Skeletal muscle tissue (tissue), 4 donors: ENCODE data around the gene TMEM270. TPM values are rescaled to one million over a fixed set of nuclear protein-coding genes. Genes with fewer than 3 reads are reported as not detected.
"Not testable (repeated sequence)": the region's sequence is repeated elsewhere in the genome, so short reads cannot be mapped to it uniquely, and the experiment has no call there.

Experiments used
- H3K27ac ChIP-seq: one replicate; pipeline ENCODE4 v1.7.0; 2013; ENCODE audit warnings: mild to moderate bottlenecking, low read depth, low read length, inconsistent platforms
- H3K27me3 ChIP-seq, 3 donors: one replicate each; pipeline ENCODE4 v1.7.0; 2013; ENCODE audit warnings: low read length in 3 of 3; ENCODE audit not compliant: control insufficient read depth in 3 of 3, insufficient read depth in 3 of 3
- H3K36me3 ChIP-seq, 3 donors: one replicate each; pipeline ENCODE4 v1.7.0; 2013; ENCODE audit warnings: low read length in 3 of 3; ENCODE audit not compliant: control insufficient read depth in 3 of 3, insufficient read depth in 3 of 3
- H3K4me1 ChIP-seq, 3 donors: one replicate each; pipeline ENCODE4 v1.7.0; 2013; ENCODE audit warnings: low read length in 3 of 3, mild to moderate bottlenecking in 3 of 3; ENCODE audit not compliant: control insufficient read depth in 3 of 3, insufficient read depth in 3 of 3
- H3K4me3 ChIP-seq, 3 donors: one replicate each; pipeline ENCODE4 v1.7.0; 2013; ENCODE audit warnings: low read length in 3 of 3
- H3K9ac ChIP-seq, 3 donors: one replicate each; pipeline ENCODE4 v1.7.0; 2013; ENCODE audit warnings: low read length in 3 of 3, mild to moderate bottlenecking in 3 of 3, moderate library complexity in 2 of 3, low read depth in 1 of 3
- H3K9me3 ChIP-seq, 3 donors: one replicate each; pipeline ENCODE4 v1.7.0; 2013; ENCODE audit warnings: low read length in 3 of 3; ENCODE audit not compliant: control insufficient read depth in 3 of 3
- total RNA-seq: library from RNA; depleted of rRNA; stranded (reverse); fragments of >200 nt; gene quantifications from one replicate; pipeline ENCODE4 v1.2.3, GENCODE V29; 2014
- donor health status: Osteomylitis.

TMEM270 gene
- total RNA-seq, 1 donor from 2014 or later = not detected

- no peak overlapping the region for H3K9ac ChIP-seq
- H3K27ac ChIP-seq = no peak overlapping the region
- peaks cover 0 to 25% (median 11%) of the 10 kb centered on the region in 3 donors for H3K27me3 ChIP-seq
- H3K4me3 ChIP-seq = no peak overlapping the region
- no peaks in the 10 kb centered on the region for H3K9me3 ChIP-seq
- peaks cover 11% of the 10 kb centered on the region in 3 donors for H3K4me1 ChIP-seq
- H3K36me3 ChIP-seq = no peaks in the 10 kb centered on the region
These were observed 28.9 kb upstream of the TMEM270 start for GRCh38 chr7:73831834-73832651.

GRCh38 chr7:73832806-73833205, 28.2 kb upstream of the TMEM270 start:
- no peak overlapping the region for H3K27ac ChIP-seq
- H3K9ac ChIP-seq = no peak overlapping the region
- no peaks in the 10 kb centered on the region for H3K36me3 ChIP-seq
- H3K4me3 ChIP-seq = no peak overlapping the region
- H3K9me3 ChIP-seq = no peaks in the 10 kb centered on the region
- H3K27me3 ChIP-seq = peaks cover 0 to 25% (median 11%) of the 10 kb centered on the region in 3 donors
- H3K4me1 ChIP-seq = peaks cover 5 to 6% (median 5%) of the 10 kb centered on the region in 3 donors

- Histone ChIP-seq H3K9ac (no peak overlapping the region), H3K4me1 (peaks cover 0 to 2% (median under 1%) of the 10 kb centered on the region in 3 donors), H3K27me3 (peaks cover 0 to 25% (median 11%) of the 10 kb centered on the region in 3 donors), H3K9me3 (no peaks in the 10 kb centered on the region), H3K4me3 (no peak overlapping the region), H3K36me3 (no peaks in the 10 kb centered on the region), H3K27ac (no peak overlapping the region)
These were observed 27.6 kb upstream of the TMEM270 start for GRCh38 chr7:73833251-73833919.

- Histone ChIP-seq H3K4me3 (no peak overlapping the region), H3K36me3 (no peaks in the 10 kb centered on the region), H3K27me3 (peaks cover 0 to 23% (median 11%) of the 10 kb centered on the region in 3 donors), H3K9me3 (no peaks in the 10 kb centered on the region), H3K9ac (no peak overlapping the region), H3K4me1 (peaks cover 0 to 2% (median 0%) of the 10 kb centered on the region in 3 donors), H3K27ac (no peak overlapping the region)
These were observed 26.2 kb upstream of the TMEM270 start for GRCh38 chr7:73834626-73835191.

GRCh38 chr7:73837167-73837566, 23.8 kb upstream of the TMEM270 start:
- H3K36me3 ChIP-seq, H3K9ac ChIP-seq, H3K27ac ChIP-seq, H3K27me3 ChIP-seq, H3K4me1 ChIP-seq, H3K4me3 ChIP-seq, H3K9me3 ChIP-seq: not testable (repeated sequence)

GRCh38 chr7:73838642-73839041, 22.3 kb upstream of the TMEM270 start:
- no peaks in the 10 kb centered on the region for H3K36me3 ChIP-seq
- H3K27ac ChIP-seq = no peak overlapping the region

GRCh38 chr7:73839290-73839689, 21.7 kb upstream of the TMEM270 start:
- Histone ChIP-seq H3K27ac (no peak overlapping the region), H3K4me1 (peaks cover 5 to 10% (median 6%) of the 10 kb centered on the region in 3 donors), H3K9ac (no peak overlapping the region), H3K36me3 (no peaks in the 10 kb centered on the region), H3K4me3 (no peak overlapping the region), H3K27me3 (no peaks in the 10 kb centered on the region), H3K9me3 (no peaks in the 10 kb centered on the region)

More at GRCh38 chr7:73838642-73839041, 22.3 kb upstream of the TMEM270 start:
- H3K9me3 ChIP-seq = no peaks in the 10 kb centered on the region
- no peak overlapping the region for H3K9ac ChIP-seq
- H3K4me3 ChIP-seq = no peak overlapping the region
- H3K27me3 ChIP-seq = no peaks in the 10 kb centered on the region
- peaks cover 5 to 10% (median 6%) of the 10 kb centered on the region in 3 donors for H3K4me1 ChIP-seq

GRCh38 chr7:73839743-73840714, 20.9 kb upstream of the TMEM270 start:
- Histone ChIP-seq H3K4me1 (peaks cover 5 to 10% (median 6%) of the 10 kb centered on the region in 3 donors), H3K9me3 (no peaks in the 10 kb centered on the region), H3K9ac (no peak overlapping the region), H3K4me3 (no peak overlapping the region), H3K27me3 (no peaks in the 10 kb centered on the region), H3K27ac (no peak overlapping the region), H3K36me3 (no peaks in the 10 kb centered on the region)

- H3K4me3 ChIP-seq = no peak overlapping the region
- H3K27ac ChIP-seq = no peak overlapping the region
- H3K36me3 ChIP-seq = no peaks in the 10 kb centered on the region
- no peaks in the 10 kb centered on the region for H3K9me3 ChIP-seq
- no peaks in the 10 kb centered on the region for H3K27me3 ChIP-seq
- H3K4me1 ChIP-seq = peaks cover 5 to 10% (median 6%) of the 10 kb centered on the region in 3 donors
- H3K9ac ChIP-seq = no peak overlapping the region
These were observed 20.1 kb upstream of the TMEM270 start for GRCh38 chr7:73840715-73841379.
